Stimulated activated CD8-positive, alpha-beta memory T cell treated with anti-CD3 and anti-CD28 coated beads, Interleukin-4, amount 100 ng/mL, for 48 hours (primary cell): ENCODE results near the gene SPAG7.
A peak's percentile ranks its signal among the peaks of the same experiment; 100 is the strongest.

Source experiments
- DNase-seq: peaks from one replicate; pipeline ENCODE4 v3.0.0-alpha.2; 2020

SPAG7 gene

GRCh38 chr17:4967539-4968485, at the start of gene SPAG7:
TSS of gene SPAG7 (minus strand) at chr17:4967817. CDS start at chr17:4967804, 13 bp downstream.
- DNase-seq = peak; percentile 96

- DNase-seq = no peak
Measured at GRCh38 chr17:5014357-5014756, 46.7 kb upstream of the SPAG7 start.

GRCh38 chr17:5011928-5012327, 44.3 kb upstream of the SPAG7 start:
- DNase-seq = peak; percentile 49

GRCh38 chr17:5003214-5003867, 35.7 kb upstream of the SPAG7 start:
- DNase-seq = no peak

GRCh38 chr17:5002121-5002788, 34.6 kb upstream of the SPAG7 start:
- DNase-seq = no peak

GRCh38 chr17:5000237-5000639, 32.6 kb upstream of the SPAG7 start:
- no peak for DNase-seq

- DNase-seq = no peak
Measured at GRCh38 chr17:4999430-5000093, 31.9 kb upstream of the SPAG7 start.

- no peak for DNase-seq
Measured at GRCh38 chr17:4998732-4999429, 31.3 kb upstream of the SPAG7 start.

GRCh38 chr17:4998027-4998731, 30.6 kb upstream of the SPAG7 start:
- DNase-seq = no peak

GRCh38 chr17:4997302-4998026, 29.8 kb upstream of the SPAG7 start, which contains the start of the genes INCA1 and KIF1C:
TSS of gene INCA1 (minus strand) at chr17:4997522. CDS start at chr17:4994437, 3,085 bp downstream.
TSS of gene KIF1C (plus strand) at chr17:4997950. CDS start at chr17:5000247, 2,297 bp downstream.
- DNase-seq = peak; percentile 93

- DNase-seq = no peak
Measured at GRCh38 chr17:4994081-4994595, 26.5 kb upstream of the SPAG7 start.

GRCh38 chr17:4987767-4988567, 20.4 kb upstream of the SPAG7 start:
- DNase-seq = no peak

GRCh38 chr17:4986951-4987766, 19.5 kb upstream of the SPAG7 start, which contains the start of gene CAMTA2:
TSS of gene CAMTA2 (minus strand) at chr17:4987675. CDS start at chr17:4986222, 1,453 bp downstream.
- peak; percentile 96 for DNase-seq

- no peak for DNase-seq
Measured at GRCh38 chr17:4986403-4986802, 18.8 kb upstream of the SPAG7 start.

GRCh38 chr17:4982305-4982704, 14.7 kb upstream of the SPAG7 start:
- no peak for DNase-seq

GRCh38 chr17:4980644-4981216, 13.1 kb upstream of the SPAG7 start:
- DNase-seq = no peak

- no peak for DNase-seq
Measured at GRCh38 chr17:4978726-4979125, 11.1 kb upstream of the SPAG7 start.

GRCh38 chr17:4974115-4974670, 6.6 kb upstream of the SPAG7 start:
- DNase-seq = no peak
